ENCODE data around the gene EIF2S1. TPM values are rescaled to one million over a fixed set of nuclear protein-coding genes. Genes with fewer than 3 reads are reported as not detected.

EIF2S1 gene
- total and polyA plus RNA-seq, 4 donors = 32.3 to 84.6 (median 70.1) TPM

GRCh38 chr14:67416085-67416484 lies 56.0 kb downstream of the EIF2S1 start (continued):
- TF ChIP-seq YY1 (IDR thresholded peaks at IDR 0.05) (no peak), ATF3 (IDR thresholded peaks at IDR 0.05) (no peak), FOXA1 (IDR thresholded peaks at IDR 0.05) (no peak)

- H3K9me3 ChIP-seq (ENCODE audit: control insufficient read depth in 4 of 4, low read length in 3 of 4) = no peaks in the 10 kb centered on the region
- H3K36me3 ChIP-seq (ENCODE audit: control insufficient read depth in 4 of 4, insufficient read depth in 3 of 4, low read depth in 1 of 4, low read length in 3 of 4) = no peaks in the 10 kb centered on the region
Measured at GRCh38 chr14:67416810-67417209, 56.7 kb downstream of the EIF2S1 start.

More at GRCh38 chr14:67416810-67417209, 56.7 kb downstream of the EIF2S1 start:
- Histone ChIP-seq H3K9ac (ENCODE audit: low read depth in 1 of 2, low read length in 2 of 2) (no peak overlapping the region), H3K27me3 (ENCODE audit: control insufficient read depth in 4 of 4, insufficient read depth in 4 of 4, low read length in 3 of 4) (no peaks in the 10 kb centered on the region), H3K4me3 (ENCODE audit: low read depth in 1 of 3, low read length in 3 of 3) (no peak overlapping the region), H3K27ac (ENCODE audit: low read depth in 1 of 2, low read length in 2 of 2) (no peak overlapping the region), H3K4me1 (ENCODE audit: control insufficient read depth in 4 of 4, insufficient read depth in 4 of 4, low read length in 3 of 4) (peaks cover 0 to 6% (median 4%) of the 10 kb centered on the region in 4 donors)
- TF ChIP-seq YY1 (IDR thresholded peaks at IDR 0.05) = no peak
- no peak for TF ChIP-seq RXRA (IDR thresholded peaks at IDR 0.05)
- TF ChIP-seq ATF3 (IDR thresholded peaks at IDR 0.05) = no peak
- TF ChIP-seq GABPA (IDR thresholded peaks at IDR 0.05 in 1 of 2, conservative IDR thresholded peaks at IDR 0.05 in 1 of 2) = no peak
- no peak for TF ChIP-seq FOXA2 (IDR thresholded peaks at IDR 0.05)
- no peak for TF ChIP-seq RAD21 (IDR thresholded peaks at IDR 0.05)
- TF ChIP-seq HNF4A (conservative IDR thresholded peaks at IDR 0.05) = no peak
- TF ChIP-seq HNF4G (IDR thresholded peaks at IDR 0.05) = no peak
- TF ChIP-seq JUND (IDR thresholded peaks at IDR 0.05) = no peak
- TF ChIP-seq MAX (IDR thresholded peaks at IDR 0.05) = no peak
- TF ChIP-seq FOXA1 (IDR thresholded peaks at IDR 0.05) = no peak
- no peak for TF ChIP-seq NR2F2 (IDR thresholded peaks at IDR 0.05)
- TF ChIP-seq ZBTB33 (IDR thresholded peaks at IDR 0.05) = no peak
- TF ChIP-seq CTCF (IDR thresholded peaks at IDR 0.05; ENCODE audit: low read depth, low read length, missing input control) = no peak
- TF ChIP-seq SP1 (IDR thresholded peaks at IDR 0.05) = no peak
- TF ChIP-seq REST (IDR thresholded peaks at IDR 0.05) = no peak
- TF ChIP-seq TAF1 (conservative IDR thresholded peaks at IDR 0.05) = no peak
- TF ChIP-seq EGR1 (IDR thresholded peaks at IDR 0.05; ENCODE audit: low read depth in 2 of 2) = no peak
- DNase-seq (ENCODE audit: low spot score) = no peak
- 96% methylated on average over 2 of the region's 2 CpGs for WGBS

Data from liver (tissue), 9 donors.